Measurements from ENCODE around the gene MRGPRD.
"Not testable (repeated sequence)": the region's sequence is repeated elsewhere in the genome, so short reads cannot be mapped to it uniquely, and the experiment has no call there.

MRGPRD gene

GRCh38 chr11:68992743-68993255 is 12.0 kb upstream of the MRGPRD start:
- DNase-seq: no peak

- DNase-seq: no peak
Observed at GRCh38 chr11:68990995-68991780, 10.4 kb upstream of the MRGPRD start.

GRCh38 chr11:68989936-68990606 is 9.3 kb upstream of the MRGPRD start:
- DNase-seq: no peak

- no peak for DNase-seq
Observed at GRCh38 chr11:68988491-68988890, 7.7 kb upstream of the MRGPRD start.

GRCh38 chr11:68987211-68987610 is 6.4 kb upstream of the MRGPRD start:
- no peak for DNase-seq

- no peak for DNase-seq
Observed at GRCh38 chr11:68983801-68984200, 3.0 kb upstream of the MRGPRD start.

- DNase-seq: no peak
Observed at GRCh38 chr11:68982134-68982533, 1.3 kb upstream of the MRGPRD start.

GRCh38 chr11:68979931-68980775 is 633 bp downstream of the MRGPRD start:
- DNase-seq: no peak

GRCh38 chr11:68978931-68979594 is 1.7 kb downstream of the MRGPRD start:
- no peak for DNase-seq

- DNase-seq: no peak
Observed at GRCh38 chr11:68978626-68978930, 2.2 kb downstream of the MRGPRD start.

GRCh38 chr11:68977781-68978625 is 2.8 kb downstream of the MRGPRD start:
- no peak for DNase-seq

GRCh38 chr11:68976563-68976962 is 4.2 kb downstream of the MRGPRD start:
- DNase-seq: no peak

GRCh38 chr11:68976095-68976494 is 4.7 kb downstream of the MRGPRD start:
- DNase-seq: no peak

GRCh38 chr11:68974421-68975194 is 6.2 kb downstream of the MRGPRD start:
- DNase-seq: no peak

- not testable (repeated sequence) for DNase-seq
Observed at GRCh38 chr11:68973706-68974105, 7.1 kb downstream of the MRGPRD start.

GRCh38 chr11:68973219-68973618 is 7.6 kb downstream of the MRGPRD start:
- DNase-seq: no peak

- no peak for DNase-seq
Observed at GRCh38 chr11:68970921-68971636, 9.7 kb downstream of the MRGPRD start.

GRCh38 chr11:68969386-68969785 is 11.4 kb downstream of the MRGPRD start:
- DNase-seq: no peak

- no peak for DNase-seq
Observed at GRCh38 chr11:68968306-68969250, 12.2 kb downstream of the MRGPRD start.

Data from activated CD4-positive, CD25-positive, alpha-beta regulatory T cell (primary cell).